Trophoblast cell (in vitro differentiated cells and primary cell): Measurements from ENCODE around the gene SH3TC2.

Source experiments
- DNase-seq, 2 donors: peaks; one replicate each; pipeline ENCODE4 v3.0.0-alpha.2; 2016
- H2AFZ ChIP-seq: 2 replicates; pipeline ENCODE4 v1.6.1; 2013; ENCODE audit warnings: low read length, moderate library complexity, mild to moderate bottlenecking; ENCODE audit not compliant: insufficient read depth, poor library complexity
- H2AK5ac ChIP-seq: 2 replicates; pipeline ENCODE4 v1.6.1; 2013; ENCODE audit warnings: mild to moderate bottlenecking, low read length
- H2BK120ac ChIP-seq: 2 replicates; pipeline ENCODE4 v1.6.1; 2013; ENCODE audit warnings: low read length, mild to moderate bottlenecking, moderate library complexity; ENCODE audit not compliant: insufficient read depth, poor library complexity
- H2BK12ac ChIP-seq: 2 replicates; pipeline ENCODE4 v1.6.1; 2013; ENCODE audit warnings: mild to moderate bottlenecking, low read length, moderate library complexity
- H2BK5ac ChIP-seq: 2 replicates; pipeline ENCODE4 v1.6.1; 2013; ENCODE audit warnings: low read length, low read depth, moderate library complexity, mild to moderate bottlenecking; ENCODE audit not compliant: poor library complexity
- H3K14ac ChIP-seq: 2 replicates; pipeline ENCODE4 v1.6.1; 2013; ENCODE audit warnings: mild to moderate bottlenecking, low read length
- H3K18ac ChIP-seq: 2 replicates; pipeline ENCODE4 v1.6.1; 2013; ENCODE audit warnings: mild to moderate bottlenecking, low read length
- H3K23ac ChIP-seq: 2 replicates; pipeline ENCODE4 v1.6.1; 2013; ENCODE audit warnings: low read length
- H3K27ac ChIP-seq: 2 replicates; pipeline ENCODE4 v1.5.1; 2013; ENCODE audit warnings: low read depth, mild to moderate bottlenecking, inconsistent platforms, low read length, moderate library complexity
- H3K27me3 ChIP-seq: 2 replicates; pipeline ENCODE4 v1.6.1; 2013; ENCODE audit warnings: inconsistent platforms, mild to moderate bottlenecking, low read length, moderate library complexity; ENCODE audit not compliant: insufficient read depth
- H3K36me3 ChIP-seq, 2 experiments: 1 replicate in 1 of 2; 2 replicates in 1 of 2; pipeline ENCODE4 v1.6.1; 2013; ENCODE audit warnings: low read length in 2 of 2, mild to moderate bottlenecking in 2 of 2, moderate library complexity in 1 of 2; ENCODE audit not compliant: insufficient read depth in 2 of 2, control insufficient read depth in 1 of 2
- H3K4ac ChIP-seq: 2 replicates; pipeline ENCODE4 v1.6.1; 2013; ENCODE audit warnings: low read depth, mild to moderate bottlenecking, low read length, moderate library complexity
- H3K4me1 ChIP-seq, 2 experiments: 1 replicate in 1 of 2; 2 replicates in 1 of 2; pipeline ENCODE4 v1.6.1; 2013; ENCODE audit warnings: low read length in 2 of 2, mild to moderate bottlenecking in 2 of 2, moderate library complexity in 1 of 2; ENCODE audit not compliant: insufficient read depth in 2 of 2, control insufficient read depth in 1 of 2
- H3K4me2 ChIP-seq: 2 replicates; pipeline ENCODE4 v1.6.1; 2013; ENCODE audit warnings: inconsistent platforms, mild to moderate bottlenecking, low read length, moderate library complexity
- H3K4me3 ChIP-seq: 2 replicates; pipeline ENCODE4 v1.5.1; 2013; ENCODE audit warnings: mild to moderate bottlenecking, low read depth, low read length, inconsistent platforms
- H3K79me1 ChIP-seq: one replicate; pipeline ENCODE4 v1.6.1; 2013; ENCODE audit warnings: low read length
- H3K79me2 ChIP-seq: 2 replicates; pipeline ENCODE4 v1.6.1; 2013; ENCODE audit warnings: low read length, mild to moderate bottlenecking; ENCODE audit not compliant: control insufficient read depth, insufficient read depth, poor library complexity
- H3K9ac ChIP-seq: 2 replicates; pipeline ENCODE4 v1.6.1; 2013; ENCODE audit warnings: mild to moderate bottlenecking, low read length
- H3K9me3 ChIP-seq: 2 replicates; pipeline ENCODE4 v1.6.1; 2013; ENCODE audit warnings: low read depth, mild to moderate bottlenecking, control low read depth, inconsistent platforms, low read length; ENCODE audit not compliant: insufficient read depth
- H4K12ac ChIP-seq: 2 replicates; pipeline ENCODE4 v1.6.1; 2013; ENCODE audit warnings: low read depth, mild to moderate bottlenecking, low read length, moderate library complexity
- H4K8ac ChIP-seq: 2 replicates; pipeline ENCODE4 v1.6.1; 2013; ENCODE audit warnings: low read depth, mild to moderate bottlenecking, low read length, moderate library complexity
- H4K91ac ChIP-seq: one replicate; pipeline ENCODE4 v1.6.1; 2013; ENCODE audit warnings: low read depth, mild to moderate bottlenecking, low read length, moderate library complexity
- WGBS: extraction: QIAGEN DNeasy Blood & Tissue Kit; methylation state at CpG from one replicate; pipeline ENCODE4 v1.1.7; 2013; ENCODE audit warnings: missing lambda C conversion rate; ENCODE audit not compliant: insufficient read length, insufficient coverage; ENCODE audit errors: extremely low coverage; 5-methylcytosine and 5-hydroxymethylcytosine counted together

The SH3TC2 gene

DNA sequence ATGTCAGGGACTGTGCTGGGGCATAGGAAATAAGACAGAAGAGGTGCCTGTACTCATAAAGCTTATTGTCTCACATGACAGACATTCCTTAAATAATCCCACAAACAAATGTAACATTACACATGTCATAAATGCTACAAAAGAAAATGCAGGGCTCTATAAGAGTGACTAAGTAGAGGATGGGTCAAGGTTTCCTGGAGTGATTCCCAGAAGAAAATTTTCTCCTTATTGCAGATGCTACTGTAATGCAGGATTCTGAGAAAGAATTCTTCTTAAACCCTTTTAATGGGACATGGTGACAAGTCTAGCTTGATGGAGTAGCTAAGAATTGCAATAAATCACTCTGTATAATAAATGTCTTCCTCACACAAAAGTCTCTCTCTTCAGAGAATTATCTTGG, 55.7 kb downstream of the SH3TC2 start:
- Histone ChIP-seq H2AK5ac (no peak overlapping the region), H3K23ac (no peak overlapping the region), H3K9ac (no peak overlapping the region), H3K4me2 (no peak overlapping the region), H3K79me2 (no peaks in the 10 kb centered on the region), H3K18ac (no peak overlapping the region), H3K14ac (no peak overlapping the region), H3K27me3 (no peaks in the 10 kb centered on the region), H3K4me1 (peaks cover 8 to 12% of the 10 kb centered on the region in 2 experiments), H2BK120ac (no peak overlapping the region), H3K4me3 (no peak overlapping the region), H4K91ac (no peak overlapping the region), H2AFZ (no peak overlapping the region), H4K8ac (no peak overlapping the region), H3K36me3 (no peaks in the 10 kb centered on the region), H3K79me1 (no peaks in the 10 kb centered on the region), H3K27ac (no peak overlapping the region), H4K12ac (no peak overlapping the region), H2BK12ac (no peak overlapping the region), H2BK5ac (no peak overlapping the region), H3K9me3 (peaks cover 2% of the 10 kb centered on the region), H3K4ac (no peak overlapping the region)
- no peak for DNase-seq

DNA sequence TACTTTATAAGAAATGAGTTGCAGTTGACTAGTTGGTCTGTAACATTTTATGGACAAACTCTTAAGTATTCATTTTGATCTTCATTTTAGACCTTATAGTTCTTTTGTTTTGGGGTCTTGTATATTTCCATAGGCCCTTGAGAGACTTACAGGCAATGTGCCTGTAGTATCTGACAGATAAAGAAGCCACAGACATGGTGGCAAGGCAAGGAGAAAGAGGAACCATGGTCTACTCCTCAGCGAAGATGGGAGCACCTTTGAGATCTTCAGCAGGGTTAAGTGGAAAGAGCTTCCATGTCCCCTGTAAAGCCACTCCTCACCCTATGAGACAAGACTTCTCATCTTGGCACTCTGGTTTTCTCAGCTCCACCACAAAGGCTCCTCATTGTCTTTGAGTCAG, 56.4 kb downstream of the SH3TC2 start:
- Histone ChIP-seq H3K14ac (no peak overlapping the region), H3K79me2 (no peaks in the 10 kb centered on the region), H3K79me1 (no peaks in the 10 kb centered on the region), H2BK12ac (no peak overlapping the region), H2BK120ac (no peak overlapping the region), H4K91ac (no peak overlapping the region), H3K27me3 (no peaks in the 10 kb centered on the region), H3K27ac (no peak overlapping the region), H3K4ac (no peak overlapping the region), H4K12ac (no peak overlapping the region), H3K23ac (no peak overlapping the region), H3K4me3 (no peak overlapping the region), H4K8ac (no peak overlapping the region), H2AK5ac (no peak overlapping the region), H3K4me1 (peaks cover 8 to 12% of the 10 kb centered on the region in 2 experiments), H3K36me3 (no peaks in the 10 kb centered on the region), H3K9me3 (peaks cover 2% of the 10 kb centered on the region), H3K9ac (no peak overlapping the region), H3K4me2 (no peak overlapping the region), H3K18ac (no peak overlapping the region), H2AFZ (no peak overlapping the region), H2BK5ac (no peak overlapping the region)
- DNase-seq = no peak
- WGBS = no CpG with 5 or more reads among the region's 1 CpG

DNA sequence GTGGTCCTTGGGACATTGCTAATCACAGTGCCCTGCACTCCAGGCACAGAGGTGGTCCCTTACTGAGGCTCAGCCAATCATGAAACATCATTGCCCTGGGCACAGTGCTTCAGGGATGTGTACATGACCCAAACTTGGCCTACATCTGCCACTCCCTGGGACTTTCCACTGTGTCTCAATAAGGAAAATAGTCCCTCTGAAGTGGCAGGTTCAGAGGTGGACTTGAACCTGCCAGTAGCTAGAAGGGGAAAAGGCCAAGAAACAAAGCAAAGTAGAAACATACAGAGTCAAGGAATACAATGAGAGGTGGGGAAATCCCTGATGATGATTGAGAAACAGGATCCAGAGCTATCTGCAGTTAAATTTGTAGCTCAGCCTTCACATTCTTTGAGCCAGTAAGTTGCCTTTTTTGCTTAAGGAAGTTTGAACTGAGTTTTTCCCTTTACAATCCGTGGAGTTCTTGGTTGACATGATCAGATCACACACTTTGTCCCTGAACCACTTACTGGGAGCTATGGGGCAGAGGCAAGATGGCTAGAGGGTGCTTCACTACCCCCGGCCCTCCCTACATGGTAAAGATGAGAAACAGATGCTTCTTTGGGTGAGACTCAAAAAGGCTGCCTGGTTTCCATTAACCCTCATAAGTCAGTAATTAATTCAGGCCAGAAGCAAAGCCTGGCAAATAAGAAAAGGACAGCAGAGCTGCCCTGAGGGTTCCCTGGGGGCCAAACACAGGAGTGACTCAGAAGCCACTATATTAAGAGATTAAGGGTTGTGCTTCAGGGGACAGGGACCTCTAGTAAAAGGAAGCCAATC, 57.6 kb downstream of the SH3TC2 start:
- Histone ChIP-seq H2BK120ac (no peak overlapping the region), H3K9me3 (peaks cover 2% of the 10 kb centered on the region), H3K18ac (no peak overlapping the region), H4K8ac (no peak overlapping the region), H3K27me3 (no peaks in the 10 kb centered on the region), H3K27ac (no peak overlapping the region), H4K12ac (no peak overlapping the region), H3K4me2 (no peak overlapping the region), H3K4ac (no peak overlapping the region), H3K23ac (peak overlapping the region; percentile 12), H2AK5ac (no peak overlapping the region), H2BK5ac (no peak overlapping the region), H3K36me3 (no peaks in the 10 kb centered on the region), H4K91ac (no peak overlapping the region), H3K79me2 (no peaks in the 10 kb centered on the region), H3K4me3 (no peak overlapping the region), H3K9ac (no peak overlapping the region), H3K4me1 (peaks cover 4 to 10% of the 10 kb centered on the region in 2 experiments), H3K79me1 (no peaks in the 10 kb centered on the region), H3K14ac (no peak overlapping the region), H2BK12ac (no peak overlapping the region), H2AFZ (no peak overlapping the region)
- DNase-seq = peak in 1 of 2 donors; percentile 8
- no CpG with 5 or more reads among the region's 2 CpGs for WGBS

DNA sequence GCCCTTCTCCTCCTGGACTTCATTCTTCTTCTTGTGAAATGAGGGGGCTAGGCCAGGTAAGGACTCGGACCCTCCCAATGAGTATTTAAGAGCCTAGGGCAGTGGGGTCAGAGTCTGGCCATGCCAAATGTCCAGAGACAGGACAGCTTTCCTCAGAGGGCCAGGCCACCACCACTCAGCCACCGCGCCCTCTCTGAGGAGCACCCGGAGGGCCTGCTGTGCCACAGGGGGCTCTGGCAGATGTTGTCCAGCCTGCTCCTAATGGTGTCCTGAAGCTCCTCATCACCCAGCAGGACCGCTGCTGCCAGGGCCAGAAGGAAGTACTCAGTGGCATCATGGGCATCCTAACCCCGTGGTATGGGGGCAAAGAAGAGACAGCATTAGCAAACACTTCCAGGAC, 58.3 kb downstream of the SH3TC2 start:
- Histone ChIP-seq H3K9me3 (peaks cover 2% of the 10 kb centered on the region), H4K91ac (no peak overlapping the region), H3K18ac (no peak overlapping the region), H3K79me1 (no peaks in the 10 kb centered on the region), H3K23ac (no peak overlapping the region), H3K27me3 (no peaks in the 10 kb centered on the region), H3K27ac (no peak overlapping the region), H3K4ac (no peak overlapping the region), H2BK12ac (no peak overlapping the region), H4K12ac (no peak overlapping the region), H2BK120ac (no peak overlapping the region), H3K79me2 (no peaks in the 10 kb centered on the region), H4K8ac (no peak overlapping the region), H2AK5ac (no peak overlapping the region), H3K36me3 (no peaks in the 10 kb centered on the region), H3K9ac (no peak overlapping the region), H3K14ac (no peak overlapping the region), H2AFZ (no peak overlapping the region), H2BK5ac (no peak overlapping the region), H3K4me3 (no peak overlapping the region), H3K4me2 (no peak overlapping the region), H3K4me1 (peaks cover 4 to 10% of the 10 kb centered on the region in 2 experiments)
- DNase-seq = no peak
- WGBS = no CpG with 5 or more reads among the region's 6 CpGs
